Measurements from ENCODE around the gene KRCC1. TPM values are rescaled to one million over a fixed set of nuclear protein-coding genes. Genes with fewer than 3 reads are reported as not detected.
"Not testable (repeated sequence)": the region's sequence is repeated elsewhere in the genome, so short reads cannot be mapped to it uniquely, and the experiment has no call there.

KRCC1 gene
- total RNA-seq, 1 donor = 36.3 TPM

DNA sequence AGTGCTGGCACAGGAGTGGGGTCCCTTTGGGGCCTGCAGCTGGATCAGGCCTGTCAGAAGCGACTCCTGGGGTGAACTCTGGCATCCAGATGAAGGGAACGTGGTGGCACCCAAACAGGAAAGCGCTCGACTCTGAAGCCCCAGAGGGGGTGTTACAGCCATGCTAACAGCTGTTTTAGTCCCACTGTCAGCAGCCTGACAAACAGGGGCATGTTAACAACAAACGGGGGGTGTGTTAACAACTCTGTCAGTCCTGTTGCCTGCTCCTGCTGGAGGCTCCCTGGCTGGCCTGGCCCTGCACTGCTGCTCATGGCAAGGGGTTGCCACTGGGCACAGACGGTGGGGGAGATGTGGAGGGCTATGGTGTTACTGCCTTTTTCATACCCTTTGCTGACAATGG lies 36.7 kb downstream of the KRCC1 start:
- H3K4me3 ChIP-seq (ENCODE audit: low read depth, low read length) = no peak overlapping the region
- no peak for DNase-seq (ENCODE audit: low read depth)
- no peak for TF ChIP-seq CTCF (IDR thresholded peaks at IDR 0.05; ENCODE audit: insufficient read depth, low read depth, low read length)

- not testable (repeated sequence) for H3K4me3 ChIP-seq (ENCODE audit: low read depth, low read length); DNase-seq (ENCODE audit: low read depth)
Observed at GRCh38 chr2:88018077-88018805, 37.3 kb downstream of the KRCC1 start.

GRCh38 chr2:88017780-88018038 lies 37.9 kb downstream of the KRCC1 start:
- DNase-seq (ENCODE audit: low read depth); H3K4me3 ChIP-seq (ENCODE audit: low read depth, low read length): not testable (repeated sequence)

- no peak for DNase-seq (ENCODE audit: low read depth)
- TF ChIP-seq CTCF (IDR thresholded peaks at IDR 0.05; ENCODE audit: insufficient read depth, low read depth, low read length) = no peak
- peak overlapping the region; percentile 72 for H3K4me3 ChIP-seq (ENCODE audit: low read depth, low read length)
Observed at GRCh38 chr2:88016960-88017779, 38.4 kb downstream of the KRCC1 start.

- no peak for TF ChIP-seq CTCF (IDR thresholded peaks at IDR 0.05; ENCODE audit: insufficient read depth, low read depth, low read length)
- H3K4me3 ChIP-seq (ENCODE audit: low read depth, low read length) = peak within 1 kb of the TSS; percentile 72
- peak; percentile 91 for DNase-seq (ENCODE audit: low read depth)
Observed at GRCh38 chr2:88016086-88016959, 39.3 kb downstream of the KRCC1 start, which contains the start of gene RNU2-63P. RNU2-63P (minus strand) TSS chr2:88016547.

DNA sequence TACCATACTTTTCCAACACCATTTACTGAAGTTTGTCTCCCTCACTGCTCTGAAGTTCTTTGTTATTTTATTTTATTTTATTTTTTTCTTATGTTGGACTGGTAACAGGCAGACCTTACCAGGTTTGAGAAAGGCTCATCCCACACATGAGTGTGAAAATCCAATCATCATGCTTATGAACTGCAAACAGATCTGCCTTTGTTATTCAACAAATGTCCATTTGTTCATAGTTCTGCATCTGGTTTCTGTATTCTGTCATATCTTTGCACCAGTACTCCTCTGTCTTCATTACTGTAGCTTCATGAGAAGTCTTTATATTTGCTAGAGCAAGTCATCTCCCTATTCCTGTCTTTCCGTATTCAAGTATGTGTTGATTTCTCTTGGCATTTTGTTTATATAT lies 44.6 kb downstream of the KRCC1 start:
- no peak for TF ChIP-seq CTCF (IDR thresholded peaks at IDR 0.05; ENCODE audit: insufficient read depth, low read depth, low read length)
- H3K4me3 ChIP-seq (ENCODE audit: low read depth, low read length) = no peak overlapping the region
- no peak for DNase-seq (ENCODE audit: low read depth)

- no peak overlapping the region for H3K4me3 ChIP-seq (ENCODE audit: low read depth, low read length)
- DNase-seq (ENCODE audit: low read depth) = no peak
- no peak for TF ChIP-seq CTCF (IDR thresholded peaks at IDR 0.05; ENCODE audit: insufficient read depth, low read depth, low read length)
Observed at GRCh38 chr2:88010136-88010535, 45.4 kb downstream of the KRCC1 start.
